Activated T-cell treated with anti-CD3 and anti-CD28 coated beads, Interleukin-2, amount 50 U/mL, for 48 hours (primary cell): ENCODE data around the gene ASB4.
"Not testable (repeated sequence)": the region's sequence is repeated elsewhere in the genome, so short reads cannot be mapped to it uniquely, and the experiment has no call there.

ENCODE experiments used
- DNase-seq, 2 experiments: peaks; one replicate each; pipeline ENCODE4 v3.0.0-alpha.2; 2020

The ASB4 gene

GRCh38 chr7:95479992-95480624 lies 5.6 kb upstream of the ASB4 start:
- no peak for DNase-seq

DNA sequence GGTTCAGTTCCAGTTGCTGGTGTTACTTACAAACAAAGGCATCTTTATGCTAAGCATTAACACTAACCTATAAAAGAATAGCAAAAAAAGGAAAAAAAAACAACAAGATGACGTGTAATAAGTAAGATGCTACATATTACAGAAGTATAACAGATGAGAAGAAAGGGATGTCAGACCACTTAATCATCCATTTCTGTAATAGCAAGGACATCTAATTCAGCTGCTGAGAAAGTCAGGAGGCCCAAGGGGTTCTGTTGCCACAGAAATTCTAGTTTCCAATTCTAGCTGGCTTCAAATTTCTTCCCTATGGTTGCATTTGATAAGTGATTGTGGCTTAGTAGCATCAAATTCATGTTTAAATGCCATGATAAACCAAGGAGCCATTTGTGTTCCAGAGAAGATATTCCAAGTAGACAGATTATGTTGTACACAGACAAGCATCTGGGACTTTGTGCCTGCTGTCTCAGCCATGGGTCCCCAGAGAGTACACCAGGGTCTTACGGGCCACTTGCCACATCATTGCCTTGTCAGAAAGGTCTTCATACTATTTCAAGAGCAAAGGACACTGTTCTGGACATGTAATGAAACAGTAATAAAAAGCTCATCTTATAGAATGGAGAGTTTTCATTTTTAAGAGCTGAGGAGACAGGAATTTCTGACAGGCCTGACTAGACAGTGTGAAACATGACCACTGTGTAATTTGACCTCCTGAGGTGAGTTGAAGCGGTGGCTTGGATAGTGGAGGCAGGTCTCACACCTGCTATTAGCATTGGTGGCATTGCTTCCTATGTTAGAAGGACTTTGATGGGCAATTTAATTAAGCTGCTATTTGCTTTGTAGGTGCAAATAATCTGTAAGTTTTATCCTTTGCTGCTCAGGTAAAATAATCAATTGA lies 4.2 kb upstream of the ASB4 start:
- DNase-seq = no peak

DNA sequence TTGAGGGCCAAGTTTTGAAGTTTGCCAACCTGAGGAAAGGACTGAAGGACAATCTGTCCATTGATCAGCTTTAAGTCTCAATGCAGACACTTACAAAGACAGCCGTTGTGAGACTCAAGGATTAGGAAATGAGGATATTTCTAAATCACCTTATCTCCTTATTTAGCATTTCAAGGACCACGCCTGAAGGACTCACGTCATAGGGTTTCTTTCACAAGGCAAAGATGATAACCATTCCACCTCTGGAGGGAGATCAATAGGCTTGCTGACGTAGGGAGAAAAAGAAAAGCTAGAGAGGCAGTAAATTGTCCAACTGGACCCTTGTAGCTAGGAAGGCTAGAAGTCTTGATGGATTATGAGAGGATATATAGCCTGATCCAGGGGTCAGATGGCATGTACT lies 3.3 kb upstream of the ASB4 start:
- no peak for DNase-seq

DNA sequence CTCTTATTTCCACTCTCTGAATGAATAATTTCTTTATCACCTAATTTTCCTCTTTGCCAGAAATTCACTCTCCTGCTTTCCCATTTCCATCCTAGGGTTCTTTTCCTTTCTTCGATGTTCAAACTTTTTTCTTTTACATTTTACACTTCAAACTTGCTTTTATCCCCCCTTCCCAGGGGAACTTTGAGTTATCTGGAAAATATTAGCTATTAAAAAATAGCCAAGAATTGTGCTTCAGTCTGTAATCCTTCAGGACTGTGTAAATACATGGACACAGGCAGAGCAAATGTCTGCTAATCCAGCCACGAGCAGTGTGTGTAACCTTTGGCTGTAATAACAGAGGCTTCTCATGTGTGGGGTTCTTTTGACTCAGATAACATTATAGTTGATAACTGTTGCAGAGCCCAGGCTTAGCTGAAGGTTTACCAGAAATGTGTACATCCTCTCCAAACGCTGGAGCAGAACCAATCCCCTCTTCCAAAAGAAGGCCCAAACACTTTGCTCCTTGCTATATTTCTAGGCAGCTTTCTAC lies 4.6 kb downstream of the ASB4 start:
- no peak for DNase-seq

- no peak for DNase-seq
These were observed 5.5 kb downstream of the ASB4 start for GRCh38 chr7:95491201-95491600.

DNA sequence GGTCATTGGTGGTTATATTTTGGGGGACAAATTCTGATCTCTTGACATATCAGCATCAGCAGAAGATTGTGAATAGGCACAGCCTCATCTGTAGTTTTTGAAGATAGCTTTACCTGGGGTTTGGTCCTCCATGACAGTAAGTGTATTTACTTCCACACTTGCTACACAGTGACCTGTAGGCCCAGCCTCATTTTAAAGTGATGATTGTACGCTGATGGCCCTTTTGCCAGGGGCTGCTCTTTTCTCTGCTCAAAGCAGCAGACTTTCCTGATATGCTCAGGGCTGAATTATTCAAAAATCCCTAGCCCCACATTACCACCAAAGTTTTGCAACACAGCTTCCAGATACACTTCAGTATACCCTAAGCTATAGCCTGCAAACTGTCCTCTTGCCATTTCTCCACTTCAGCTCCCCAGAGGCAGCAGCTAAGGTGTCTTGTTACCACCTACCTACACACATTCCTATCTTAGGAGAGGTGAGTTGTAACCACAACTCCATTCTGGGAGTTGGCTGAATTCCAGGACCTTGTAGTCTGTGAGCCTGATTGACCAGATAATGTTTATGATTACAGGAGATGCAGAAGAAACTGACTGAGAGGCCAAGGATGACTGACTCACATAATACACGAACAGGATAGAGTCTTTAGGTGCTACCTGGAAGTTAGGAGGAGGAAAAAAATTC lies 6.0 kb downstream of the ASB4 start:
- DNase-seq = no peak

- DNase-seq = no peak
These were observed 7.5 kb downstream of the ASB4 start for GRCh38 chr7:95493247-95493646.

GRCh38 chr7:95493844-95494243 lies 8.1 kb downstream of the ASB4 start:
- DNase-seq = no peak

DNA sequence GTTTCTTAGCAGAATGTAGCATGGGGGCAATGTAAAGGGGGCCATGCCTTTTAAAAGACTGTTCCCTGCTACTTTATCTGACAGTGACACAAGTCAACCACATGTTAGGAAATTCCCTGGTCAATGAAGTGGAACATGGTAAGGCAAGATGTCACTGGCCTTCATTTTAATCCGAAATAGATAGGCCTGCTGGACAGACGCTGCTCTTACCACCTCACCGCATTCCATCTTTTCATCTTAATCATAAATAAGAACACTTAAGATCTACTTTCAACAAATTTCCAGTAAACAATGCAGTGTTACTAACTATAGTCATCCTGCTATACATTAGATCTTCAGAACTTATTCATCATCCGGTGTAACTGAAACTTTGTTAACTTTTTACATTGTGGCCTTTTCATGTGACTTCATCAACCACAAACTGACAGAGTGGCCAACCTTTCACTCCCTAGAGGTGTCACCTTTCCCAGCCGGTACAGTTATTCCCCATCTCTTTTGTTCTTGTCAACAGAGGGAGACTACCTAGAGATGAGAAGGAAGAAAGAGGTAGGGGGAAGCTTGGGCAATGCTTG lies 15.6 kb downstream of the ASB4 start:
- DNase-seq = peak in 1 of 2 experiments; percentile 28

GRCh38 chr7:95502403-95502802 lies 16.7 kb downstream of the ASB4 start:
- DNase-seq = no peak

- DNase-seq = no peak
These were observed 17.8 kb downstream of the ASB4 start for GRCh38 chr7:95503271-95504131.

- not testable (repeated sequence) for DNase-seq
These were observed 18.4 kb downstream of the ASB4 start for GRCh38 chr7:95504132-95504588.

DNA sequence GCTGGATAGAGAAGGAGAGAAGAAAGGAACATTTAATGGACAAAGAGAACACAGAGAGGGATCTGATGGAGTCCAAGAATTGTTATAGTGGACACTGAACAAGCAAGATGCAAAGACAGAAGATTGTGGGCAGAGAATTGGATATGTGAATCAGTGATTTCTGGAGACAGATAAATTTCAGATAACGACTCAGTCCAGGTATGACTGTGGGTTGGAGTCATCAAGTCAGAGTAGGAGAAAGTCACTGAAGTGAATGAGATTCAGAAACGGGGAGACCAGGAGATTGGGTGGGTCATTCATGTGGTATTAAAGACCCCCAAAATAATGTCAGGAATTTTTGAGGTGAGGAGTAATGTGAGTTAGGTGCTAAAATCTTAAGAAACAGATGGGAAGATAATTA lies 23.0 kb downstream of the ASB4 start:
- DNase-seq = no peak

GRCh38 chr7:95509199-95509598 lies 23.5 kb downstream of the ASB4 start:
- DNase-seq = no peak

DNA sequence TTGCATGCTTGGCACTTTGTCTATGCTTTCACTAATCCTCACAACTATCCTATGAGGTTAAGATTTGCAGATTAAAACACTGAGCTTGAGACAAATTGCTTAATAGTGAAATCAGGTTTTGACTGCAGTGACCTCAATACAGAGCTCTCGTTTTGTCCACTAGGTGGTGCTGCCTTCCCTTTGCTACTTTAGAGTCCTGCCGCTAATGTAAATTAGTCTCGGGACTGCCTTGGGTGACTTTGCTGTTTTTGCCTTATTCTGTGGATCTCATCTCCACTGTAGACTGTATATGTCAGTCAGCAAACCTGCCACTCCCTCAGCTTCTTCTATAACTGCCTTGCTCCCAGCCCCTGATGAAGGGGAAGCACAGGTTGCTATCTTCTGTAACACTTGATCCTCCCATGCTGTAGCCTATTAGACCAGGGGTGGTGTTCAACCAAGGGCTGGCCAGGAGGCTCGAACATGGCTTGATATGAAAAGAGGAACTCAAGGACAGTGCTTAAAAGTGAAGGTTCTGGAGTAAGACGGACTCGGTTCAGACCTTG lies 26.0 kb downstream of the ASB4 start:
- DNase-seq = peak; percentile 65 to 66

- no peak for DNase-seq
These were observed 31.7 kb downstream of the ASB4 start for GRCh38 chr7:95517458-95517857.

- DNase-seq = no peak
These were observed 32.1 kb downstream of the ASB4 start for GRCh38 chr7:95517870-95518269.

DNA sequence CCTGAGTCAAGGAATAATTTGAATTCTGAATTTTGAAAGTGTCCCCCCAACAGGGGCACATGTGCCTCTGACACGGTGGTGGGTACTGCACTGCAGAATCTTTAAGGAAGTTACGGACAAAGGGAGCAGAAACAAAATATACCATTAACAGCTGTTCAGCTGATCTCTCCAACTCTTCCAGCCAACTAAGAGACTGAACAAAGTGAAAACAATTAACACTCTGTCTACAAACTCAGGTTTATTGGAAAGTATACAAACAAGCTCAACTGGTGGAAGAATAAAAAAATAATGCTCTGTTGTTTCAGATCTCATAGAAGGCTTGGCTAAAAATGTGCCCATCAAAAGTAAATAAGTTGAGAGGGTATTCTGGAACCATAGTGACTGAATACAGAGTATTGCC lies 34.4 kb downstream of the ASB4 start:
- DNase-seq = no peak

DNA sequence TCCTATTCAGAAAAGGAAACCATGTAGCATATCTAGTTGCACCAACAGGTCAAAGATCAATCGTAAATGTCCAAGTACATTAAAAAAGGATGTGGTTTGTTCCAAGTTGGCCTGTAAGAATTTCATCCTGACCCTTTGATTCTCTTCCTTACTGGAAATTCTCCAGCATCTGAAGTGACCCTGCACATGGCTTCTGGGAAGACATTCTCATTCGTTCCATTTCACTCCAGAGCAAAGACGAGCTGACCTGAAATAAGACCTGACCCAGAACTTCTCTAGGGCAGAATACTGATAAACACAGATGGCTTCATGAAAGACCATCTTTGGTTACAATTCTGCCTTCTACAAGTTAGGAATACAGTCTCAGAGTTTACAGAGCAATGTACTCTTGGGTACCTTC lies 39.8 kb downstream of the ASB4 start:
- no peak for DNase-seq

- DNase-seq = no peak
These were observed 40.5 kb downstream of the ASB4 start for GRCh38 chr7:95526128-95526738.

DNA sequence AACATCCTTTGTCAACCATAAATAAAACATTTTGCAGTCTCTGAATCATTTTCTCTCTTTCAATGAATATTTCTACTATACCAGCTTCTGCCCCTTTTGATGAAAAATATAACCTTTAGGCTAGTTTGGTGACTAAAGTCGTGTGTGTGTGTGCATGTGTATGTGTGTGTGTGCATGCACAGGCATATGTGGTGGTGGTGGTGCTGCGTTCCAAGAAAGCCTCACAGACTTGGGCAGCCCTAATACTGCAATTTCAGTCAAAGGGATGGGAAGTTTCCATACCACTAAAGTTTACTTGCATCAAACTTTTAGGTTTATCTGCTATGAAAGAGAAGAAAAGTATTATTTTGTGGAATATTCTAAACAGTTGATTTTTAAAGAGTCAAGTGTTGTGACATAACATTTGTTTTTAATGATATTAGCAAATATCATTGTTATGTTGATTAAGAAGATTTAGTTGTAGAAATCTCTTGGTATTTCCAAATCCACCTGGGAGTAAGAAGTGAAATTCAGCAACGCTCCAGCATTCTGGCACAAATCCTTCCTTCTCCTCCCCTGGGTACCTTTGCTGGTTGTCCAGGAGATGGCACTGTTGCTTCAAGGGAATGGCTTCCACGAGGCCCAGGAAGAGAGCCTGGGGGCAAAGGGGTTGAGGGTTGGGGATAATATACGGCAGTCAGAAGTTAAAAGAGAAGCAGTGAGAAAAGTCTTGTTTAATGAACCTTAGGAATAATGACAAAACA lies 41.5 kb downstream of the ASB4 start:
- peak in 1 of 2 experiments; percentile 19 for DNase-seq
